Cardiac septum (tissue), 1 donor: Measurements from ENCODE around the gene TSPAN4. TPM values are rescaled to one million over a fixed set of nuclear protein-coding genes. Genes with fewer than 3 reads are reported as not detected.

Experiments used
- DNase-seq: peaks from one replicate; pipeline ENCODE4 v3.0.0-alpha.2; 2020; ENCODE audit warnings: low spot score
- intact Hi-C: fragments of 100-400 bp; cut with DNase I; formaldehyde crosslinking; loops from one replicate; pipeline ENCODE4 v1.14.0; 2022
- total RNA-seq: library from RNA; stranded (reverse); fragmentation: NEBNext Ultra II Directional; extraction: Animal tissue kit (Norgen Biotek cat#: 25700); gene quantifications from one replicate; pipeline ENCODE4 v1.2.1, GENCODE V29; 2021
- donor health status: DM: no; HTN: no; CAD: no.

The TSPAN4 gene
- total RNA-seq, 1 donor from 2014 or later, result 27.9 TPM

DNA sequence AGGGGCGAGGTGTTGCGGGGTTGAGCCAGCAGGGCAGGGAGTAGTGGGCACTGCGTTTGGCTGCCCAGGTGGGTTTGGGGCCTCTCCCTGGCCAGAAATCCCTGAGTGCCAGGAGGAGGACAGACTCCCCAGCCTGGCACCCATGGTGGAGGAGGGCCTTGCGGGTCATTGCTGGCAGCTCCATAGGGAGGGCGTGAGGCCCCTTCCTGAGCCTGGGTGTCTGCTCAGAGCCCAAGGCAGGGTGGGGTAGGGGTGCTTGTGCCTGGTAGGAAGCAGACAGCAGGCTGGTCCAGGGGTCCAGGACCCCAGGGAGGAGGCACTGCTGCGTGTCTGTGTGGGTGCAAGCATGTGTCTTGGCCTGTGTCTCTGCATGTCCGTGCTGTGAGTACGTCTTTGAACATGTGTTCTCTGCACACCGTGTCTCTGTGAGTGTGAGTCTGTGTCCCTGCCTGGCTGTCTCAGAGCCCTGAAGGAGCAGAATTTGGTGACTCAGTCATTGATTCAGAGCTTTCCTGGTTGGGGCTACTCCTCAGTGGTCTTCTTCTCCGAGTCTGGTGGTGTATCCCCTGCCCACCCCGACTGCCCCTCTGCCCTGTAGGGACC is 3.9 kb downstream of the TSPAN4 start:
- intact Hi-C loops, result no loop called here
- DNase-seq, result no peak

DNA sequence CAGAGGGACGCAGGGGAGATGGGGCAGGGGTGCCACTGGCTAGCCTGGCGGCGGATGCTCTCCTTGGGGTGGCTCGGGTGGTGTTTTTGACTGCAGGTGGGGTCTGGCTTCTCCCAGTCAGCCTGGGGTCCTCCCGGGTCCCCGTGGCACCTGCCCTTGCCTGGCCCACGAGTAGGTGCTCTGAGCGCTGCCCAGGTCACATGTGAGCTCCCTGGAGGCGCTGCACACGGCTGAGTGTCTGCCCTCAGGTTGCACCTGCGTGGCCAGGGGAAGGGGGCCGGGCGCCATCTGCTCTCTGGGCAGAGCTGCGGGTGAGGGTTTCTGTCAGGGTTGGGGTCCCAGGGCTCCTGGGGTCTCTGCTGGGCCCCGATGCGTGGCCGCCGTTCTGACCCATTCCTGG is 5.2 kb downstream of the TSPAN4 start:
- intact Hi-C loops, result loop anchor here (2.0 kb wide), 1 partner anchor 203 kb away; no protein-coding TSS in a partner anchor
- no peak for DNase-seq

DNA sequence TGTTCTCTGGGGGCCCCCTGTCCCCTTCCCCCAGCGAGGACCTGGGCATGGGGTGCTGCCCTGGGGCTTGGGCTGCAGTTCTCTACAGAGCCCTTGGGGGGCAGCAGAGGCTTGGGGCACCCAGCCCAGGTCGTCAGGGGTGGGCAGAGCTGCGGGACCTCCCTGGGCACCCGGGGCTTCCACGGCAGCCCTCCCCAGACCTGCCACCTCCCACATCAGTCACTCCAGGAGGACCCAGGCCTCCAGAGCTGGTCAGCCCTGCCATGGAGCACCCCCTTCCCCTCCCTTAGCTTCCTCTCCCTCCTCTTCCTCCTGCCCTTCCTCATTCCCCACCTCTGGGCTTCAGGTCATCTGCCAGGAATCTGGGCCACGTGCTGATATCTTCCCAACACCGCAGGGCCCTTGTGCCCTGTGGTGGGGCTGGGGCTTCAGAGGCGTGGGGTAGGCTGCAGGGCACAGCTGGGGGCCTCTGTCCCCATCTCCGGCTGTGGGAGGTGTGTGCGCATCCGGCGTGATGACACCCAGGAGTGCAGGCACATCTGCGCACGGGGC is 5.8 kb downstream of the TSPAN4 start:
- intact Hi-C loops, result loop anchor here (2.0 kb wide), 1 partner anchor 202 kb away; no protein-coding TSS in a partner anchor
- peak; percentile 83 for DNase-seq

DNA sequence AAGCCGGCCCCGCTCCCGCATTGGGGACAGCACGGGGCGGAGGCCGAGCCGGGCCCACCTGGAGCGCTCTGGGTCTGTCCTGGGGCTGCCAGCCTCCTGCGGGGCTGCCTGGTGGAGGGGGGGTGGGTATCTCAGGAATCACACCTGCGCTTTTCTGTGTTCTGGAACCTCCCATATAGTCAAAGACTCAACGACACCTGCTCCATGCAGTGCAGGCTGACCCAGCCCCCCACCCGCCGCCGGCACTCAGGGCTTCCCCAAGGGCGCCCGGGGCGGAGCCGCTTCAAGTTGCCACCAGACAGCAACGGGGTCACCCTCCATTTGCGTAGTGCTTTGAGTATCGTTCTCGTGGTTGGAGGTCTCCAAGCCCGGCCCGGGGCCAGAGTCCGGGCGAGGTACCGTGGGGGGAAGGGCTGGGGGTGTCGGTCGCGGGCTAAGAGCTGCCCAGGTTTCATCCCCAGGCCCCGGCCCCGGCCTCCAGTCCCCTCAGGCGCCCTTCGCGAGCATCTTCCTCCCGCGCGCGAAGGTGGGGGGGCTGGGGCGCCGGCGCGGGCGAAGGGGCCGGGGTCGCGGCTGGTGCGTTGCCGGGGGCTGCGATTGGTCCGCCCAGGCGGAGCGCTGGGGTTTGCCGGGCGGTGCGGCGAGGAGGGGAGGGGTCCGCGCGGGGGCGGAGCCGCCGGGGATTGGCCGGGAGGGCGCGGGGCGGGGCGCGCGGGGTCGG is 6.6 kb downstream of the TSPAN4 start:
- DNase-seq, result no peak
- intact Hi-C loops, result loop anchor here (2.0 kb wide), 1 partner anchor 202 kb away; no protein-coding TSS in a partner anchor

DNA sequence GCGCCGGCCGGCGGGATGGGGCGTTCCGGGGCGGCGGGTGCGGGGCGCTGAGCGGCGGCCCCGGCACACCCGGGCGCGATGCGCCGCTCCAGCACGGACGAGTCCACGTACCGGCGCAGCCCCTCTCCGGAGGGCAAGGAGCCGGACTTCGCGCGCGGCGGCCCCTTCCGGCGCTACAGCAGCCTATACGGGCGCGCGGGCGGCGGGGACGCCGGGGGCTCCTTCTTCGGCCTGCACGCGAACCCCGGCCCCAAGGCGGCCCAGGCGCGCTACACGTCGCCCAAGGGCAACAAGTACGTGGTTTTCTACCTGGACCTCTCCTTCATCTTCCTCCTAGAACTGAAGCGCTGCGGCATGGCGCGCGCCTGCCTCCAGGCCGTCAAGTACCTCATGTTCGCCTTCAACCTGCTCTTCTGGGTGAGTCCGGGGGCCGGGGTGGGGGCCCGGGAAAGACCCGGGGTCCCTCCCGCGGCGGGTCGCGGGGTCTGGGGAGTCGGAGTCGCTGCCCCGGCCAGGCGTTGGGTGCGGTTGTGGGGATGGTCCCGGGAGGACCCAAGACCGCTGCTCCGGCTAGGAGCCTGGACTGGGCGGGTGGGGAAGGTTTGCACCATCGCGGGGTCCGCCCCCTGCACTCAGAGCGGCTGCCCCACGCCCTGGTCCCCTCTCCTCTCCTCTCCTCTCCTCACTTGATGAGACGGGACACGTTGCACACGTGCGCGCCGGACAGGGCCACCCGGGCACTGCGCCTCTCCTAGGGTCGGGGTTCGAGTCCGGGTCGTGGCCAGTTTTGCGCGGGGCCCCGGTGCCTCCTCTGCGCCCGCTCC is 7.5 kb downstream of the TSPAN4 start:
- intact Hi-C loops, result loop anchor here (2.0 kb wide), 1 partner anchor 201 kb away; no protein-coding TSS in a partner anchor
- DNase-seq, result no peak

DNA sequence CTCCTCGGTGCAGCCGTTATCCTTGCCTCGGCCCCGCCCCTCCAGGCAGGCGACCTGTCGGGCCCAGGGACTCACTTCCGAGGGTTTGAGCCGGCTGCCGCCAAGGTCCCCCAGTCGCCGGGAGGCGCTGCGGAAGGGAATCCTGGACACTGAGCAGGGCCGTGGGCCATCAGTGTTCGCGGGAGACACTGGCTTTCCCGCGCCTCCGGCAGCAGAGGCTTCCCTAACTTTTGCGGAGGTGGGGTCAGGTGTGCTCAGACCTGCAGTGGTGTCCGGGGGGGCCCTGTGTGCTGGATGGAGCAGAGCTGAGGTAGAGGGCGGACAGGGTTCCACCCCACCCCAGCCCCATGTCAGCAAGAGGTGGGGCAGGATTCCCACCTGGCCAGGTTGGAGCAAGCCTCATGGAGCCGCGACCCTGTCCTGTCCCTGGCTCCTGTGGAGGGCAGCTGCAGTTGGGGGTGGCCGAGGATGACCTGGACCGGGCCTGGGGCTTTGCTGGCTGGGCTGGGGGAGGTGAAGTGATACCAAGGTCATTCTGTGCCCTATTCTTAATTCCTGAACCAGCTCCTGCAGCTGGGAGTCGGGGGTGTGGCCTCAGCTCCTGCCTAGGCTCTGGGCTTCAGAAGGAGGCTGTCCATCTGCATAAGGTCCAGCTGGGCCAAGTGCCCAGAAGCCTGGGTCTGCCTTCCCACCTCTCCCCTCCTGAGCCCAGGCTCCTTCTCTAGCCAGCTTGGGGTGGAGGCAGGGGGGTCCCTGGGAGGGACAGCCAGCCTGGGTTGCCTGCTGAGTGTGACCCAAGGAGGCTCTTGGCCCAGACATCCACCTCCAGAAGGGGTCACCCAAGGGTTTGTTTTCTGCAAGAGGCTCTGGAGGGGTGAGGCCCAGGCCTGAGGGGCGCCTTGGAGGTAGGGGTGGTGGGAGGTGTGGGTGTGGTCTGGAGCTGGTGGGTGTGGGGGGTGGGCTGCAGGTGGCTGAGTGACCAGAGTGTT is 8.4 kb downstream of the TSPAN4 start:
- no peak for DNase-seq
- intact Hi-C loops, result no loop called here

DNA sequence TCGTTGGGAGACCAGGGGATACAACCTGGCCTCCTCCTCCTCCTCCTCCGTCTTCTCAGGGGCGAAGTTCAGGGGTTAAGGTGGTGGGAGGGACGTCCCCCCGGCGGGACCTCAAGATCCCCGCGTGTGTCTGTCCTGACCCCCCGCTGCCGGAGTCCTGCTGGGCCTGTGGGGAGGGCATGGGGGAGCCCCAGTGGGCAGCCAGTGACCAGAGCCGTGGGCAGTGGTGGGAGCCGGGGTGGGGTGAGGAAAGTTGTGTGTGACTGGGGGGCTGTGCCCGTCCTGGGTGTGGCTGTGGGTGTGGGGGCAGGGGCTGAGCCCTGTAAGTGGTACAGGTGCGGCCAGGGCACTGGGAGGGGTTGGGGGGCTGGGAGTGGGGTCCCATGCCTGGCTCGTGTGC is 10.1 kb downstream of the TSPAN4 start:
- no peak for DNase-seq
- intact Hi-C loops, result no loop called here

DNA sequence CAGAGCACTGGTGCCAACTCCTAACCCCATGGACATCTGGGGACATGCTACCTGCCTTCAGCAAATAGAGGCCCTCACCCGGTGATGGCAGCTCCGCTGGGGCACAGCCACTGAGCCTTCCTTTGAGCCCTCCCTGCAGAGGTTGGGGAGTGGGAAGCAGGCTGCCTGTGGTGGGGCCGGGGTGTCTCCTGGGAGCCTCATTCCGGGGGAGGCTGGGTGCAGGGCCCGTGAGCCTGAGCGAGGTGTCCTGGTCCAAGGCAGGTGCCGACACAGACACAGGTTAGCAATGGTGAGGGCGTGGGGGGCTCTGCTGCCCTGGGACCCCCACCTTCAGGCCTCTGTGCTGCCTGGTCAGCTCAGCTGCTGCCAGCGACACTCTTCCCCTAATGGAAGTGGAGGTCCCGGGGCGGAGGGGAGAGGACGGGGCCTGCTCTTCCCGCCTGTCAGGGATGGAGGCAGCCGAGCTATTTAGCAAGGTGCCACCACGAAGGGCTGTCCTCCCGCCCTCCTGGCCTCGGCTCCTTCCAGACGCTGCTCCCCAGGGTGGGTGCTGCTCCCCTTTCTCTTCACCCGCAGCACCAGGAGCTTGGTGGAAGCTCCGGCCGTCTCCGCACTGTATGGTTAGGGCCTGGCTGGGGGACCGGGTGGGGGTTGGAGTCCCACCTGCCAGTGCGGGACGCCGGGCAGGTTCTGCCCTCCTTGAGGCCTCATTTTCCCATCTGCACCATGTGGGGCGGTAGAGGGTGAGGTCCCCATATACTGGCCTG is 11.2 kb downstream of the TSPAN4 start:
- intact Hi-C loops, result no loop called here
- no peak for DNase-seq

DNA sequence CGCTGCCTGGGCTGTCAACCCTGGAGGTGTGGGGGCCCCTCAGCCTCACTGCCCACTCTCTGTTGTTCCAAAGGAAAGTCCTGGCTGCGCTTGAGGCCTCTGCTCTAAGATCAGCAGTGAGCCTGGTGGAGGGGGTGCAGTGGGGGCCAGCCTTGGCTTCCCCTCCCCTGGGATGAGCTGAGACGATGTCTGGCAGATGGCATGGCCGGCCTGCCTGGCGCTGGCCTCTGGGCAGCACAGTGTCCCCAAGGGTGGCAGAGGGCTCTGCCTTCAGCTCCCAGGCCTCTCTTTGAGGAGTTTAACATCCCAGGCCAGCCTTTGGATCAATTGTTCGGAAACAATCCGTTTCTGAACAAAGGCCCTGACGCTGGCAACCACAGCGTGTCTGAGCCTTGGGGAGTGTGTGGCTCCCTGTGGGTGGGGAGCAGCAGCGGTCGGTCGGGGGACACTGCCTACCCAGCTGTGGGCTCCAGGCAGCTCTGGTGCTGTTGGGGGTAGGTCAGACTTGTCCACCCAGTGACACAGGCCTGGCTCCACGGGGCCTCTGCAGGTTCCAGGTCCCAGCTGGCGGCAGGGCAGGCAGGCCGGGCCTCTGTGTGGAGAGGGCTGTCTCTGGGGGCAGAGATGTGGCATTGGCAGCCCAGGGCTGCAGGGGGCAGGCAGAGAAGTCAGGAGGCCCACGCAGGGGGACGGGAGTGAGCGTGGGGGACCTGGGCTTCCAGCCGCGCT is 12.1 kb downstream of the TSPAN4 start:
- intact Hi-C loops, result no loop called here
- DNase-seq, result no peak

DNA sequence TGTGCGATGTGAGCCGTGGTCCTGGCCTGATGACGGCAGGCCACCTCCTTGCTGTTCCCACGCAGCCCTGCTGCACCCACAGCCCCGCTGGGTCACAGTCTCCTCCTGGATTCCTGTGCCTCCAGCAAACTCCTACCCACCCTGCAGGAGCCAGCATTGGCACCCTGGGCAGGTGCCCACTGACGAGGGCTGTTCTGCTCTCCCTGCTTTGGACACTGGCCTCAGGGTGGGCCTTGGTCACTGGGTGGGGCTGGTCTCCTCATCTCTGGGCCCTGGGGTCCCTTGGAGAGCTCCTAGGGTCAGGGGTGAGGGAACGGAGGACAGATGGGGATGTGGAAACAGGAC is 12.7 kb downstream of the TSPAN4 start:
- intact Hi-C loops, result no loop called here
- DNase-seq, result no peak

DNA sequence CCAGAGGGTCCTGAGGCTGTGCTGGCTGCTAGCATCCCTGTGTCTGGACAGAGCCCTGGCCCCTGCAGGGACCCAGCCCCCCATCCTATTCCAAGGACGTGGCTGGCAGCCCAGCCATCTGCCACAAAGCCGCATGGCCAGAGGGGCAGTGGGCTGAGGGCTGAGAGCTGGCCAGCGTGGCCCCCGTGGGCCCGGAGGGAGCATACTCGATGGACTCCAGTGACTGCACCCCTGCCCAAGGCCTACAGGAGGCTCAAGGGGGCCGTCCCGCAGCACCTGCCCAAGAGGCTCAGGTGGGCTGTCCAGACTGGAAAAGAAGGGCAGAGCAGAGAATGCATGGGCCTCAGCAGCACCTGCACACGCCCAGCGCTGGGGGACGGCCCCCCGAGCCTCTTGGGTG is 13.1 kb downstream of the TSPAN4 start:
- DNase-seq, result no peak
- intact Hi-C loops, result no loop called here

DNA sequence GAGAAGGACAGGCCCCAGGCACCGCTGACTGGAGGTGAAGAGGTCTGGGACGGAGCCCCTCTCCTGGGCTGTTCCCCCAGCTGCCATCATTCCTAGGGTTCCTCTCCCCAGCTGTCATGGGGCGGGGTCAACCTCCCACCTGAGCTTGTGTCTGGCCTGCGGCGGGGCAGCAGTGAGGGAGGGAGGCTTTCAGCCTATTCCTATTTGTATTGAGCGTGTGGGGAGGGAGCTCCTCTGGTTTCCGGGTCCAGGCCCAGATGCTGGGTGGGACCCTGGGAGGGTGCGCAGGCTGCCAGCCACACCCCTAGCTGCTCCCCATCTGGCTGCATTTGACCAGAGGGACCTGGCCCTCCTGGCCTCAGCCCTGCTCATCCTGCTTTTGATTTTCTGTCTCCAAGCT is 13.7 kb downstream of the TSPAN4 start:
- intact Hi-C loops, result no loop called here
- no peak for DNase-seq

DNA sequence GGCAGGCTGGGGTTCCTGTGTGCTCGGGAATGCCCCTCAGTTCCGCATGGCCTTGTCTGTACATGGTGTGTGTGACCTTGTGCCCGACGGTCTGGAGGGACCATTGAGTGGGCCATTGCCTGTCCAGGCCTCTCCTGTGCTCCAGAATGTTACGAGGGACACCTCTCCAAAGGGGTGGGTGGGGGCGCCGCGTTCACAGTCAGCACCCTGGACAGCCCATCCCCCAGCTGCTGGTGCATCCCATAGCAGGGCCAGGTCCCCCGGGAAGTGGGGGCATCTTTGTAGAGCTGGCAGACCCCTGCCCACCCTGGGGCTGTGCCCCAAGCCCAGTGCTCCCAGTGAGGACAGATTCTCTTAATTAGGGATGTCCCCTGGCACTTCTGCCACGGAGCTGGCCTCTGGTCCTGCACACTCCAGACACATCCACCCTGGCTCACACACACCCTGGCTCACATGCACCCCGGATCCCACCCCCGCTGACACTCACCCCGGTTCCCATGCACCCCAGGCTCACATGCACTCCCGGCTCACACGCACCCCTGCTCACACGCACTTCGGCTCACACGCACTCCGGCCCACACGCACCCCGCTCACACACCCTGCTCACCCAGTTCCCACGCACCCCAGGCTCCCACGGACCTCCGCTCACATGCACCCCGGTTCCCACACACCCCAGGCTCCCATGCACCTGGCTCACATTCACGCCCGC is 15.6 kb downstream of the TSPAN4 start:
- intact Hi-C loops, result no loop called here
- no peak for DNase-seq

DNA sequence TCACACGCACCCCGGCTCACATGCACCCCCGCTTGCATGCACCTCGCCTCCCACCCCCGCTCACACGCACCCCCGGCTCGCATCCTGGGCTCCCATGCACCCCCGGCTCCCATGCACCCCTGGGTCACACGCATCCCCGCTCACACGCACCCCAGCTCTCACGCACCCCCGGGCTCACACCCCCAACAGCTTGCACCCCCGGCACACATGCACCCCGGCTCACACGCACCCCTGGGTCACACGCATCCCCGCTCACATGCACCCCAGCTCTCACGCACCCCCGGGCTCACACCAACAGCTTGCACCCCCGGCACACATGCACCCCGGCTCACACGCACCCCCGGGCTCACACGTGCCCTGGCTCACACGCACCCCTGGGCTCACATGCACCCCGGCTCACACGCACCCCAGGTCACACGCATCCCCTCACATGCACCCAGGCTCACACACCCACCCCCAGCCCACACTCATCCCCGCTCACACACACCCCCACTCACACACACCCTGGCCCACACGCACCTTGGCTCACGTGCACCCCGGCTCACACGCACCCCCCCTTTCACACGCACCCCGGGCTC is 16.2 kb downstream of the TSPAN4 start:
- DNase-seq, result no peak
- intact Hi-C loops, result no loop called here

DNA sequence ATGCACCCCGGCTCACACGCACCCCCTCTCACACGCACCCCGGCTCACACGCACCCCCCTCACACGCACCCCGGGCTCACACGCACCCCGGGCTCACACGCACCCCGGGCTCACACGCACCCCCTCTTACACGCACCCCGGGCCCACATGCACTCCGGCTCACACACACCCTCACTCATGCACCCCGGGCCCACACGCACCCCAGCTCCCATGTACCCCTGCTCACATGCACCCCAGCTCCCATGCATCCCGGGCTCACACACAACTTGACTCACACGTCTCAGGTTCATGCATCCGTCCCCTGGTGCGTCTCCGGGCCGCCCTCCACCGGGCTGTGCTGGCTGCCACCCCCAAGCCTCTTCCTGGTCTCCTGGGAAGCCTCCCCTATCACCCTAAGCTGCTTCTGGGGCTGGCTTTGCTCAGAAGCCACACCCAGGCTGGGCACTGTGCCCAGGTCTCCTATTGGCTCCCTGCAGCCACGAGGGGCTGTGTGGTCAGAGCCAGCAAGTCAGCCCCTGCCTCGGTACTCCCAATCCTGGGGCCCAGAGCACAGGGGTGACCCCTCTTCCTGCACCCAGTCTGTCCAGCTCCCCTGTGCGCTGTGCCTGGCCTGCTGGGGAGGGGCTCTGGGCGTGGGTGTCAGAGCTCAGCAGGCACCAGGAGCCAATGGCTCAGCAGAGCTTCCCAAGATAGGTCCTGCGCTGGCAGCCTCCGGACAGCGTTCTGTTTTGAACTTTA is 16.9 kb downstream of the TSPAN4 start:
- no peak for DNase-seq
- intact Hi-C loops, result no loop called here
